GM18520 (cell line): ENCODE measurements around the gene PC.
"Not testable (repeated sequence)": the region's sequence is repeated elsewhere in the genome, so short reads cannot be mapped to it uniquely, and the experiment has no call there.

Source experiments
- ATAC-seq: cut with Tn5 transposase; IDR thresholded peaks from one replicate; pipeline ENCODE4 v1.9.1; 2021; ENCODE audit not compliant: unreplicated experiment

The PC gene

GRCh38 chr11:66845143-66845875 lies 112.9 kb downstream of the PC start:
- ATAC-seq, result no peak

GRCh38 chr11:66844496-66845142 lies 113.6 kb downstream of the PC start:
- ATAC-seq, result no peak

DNA sequence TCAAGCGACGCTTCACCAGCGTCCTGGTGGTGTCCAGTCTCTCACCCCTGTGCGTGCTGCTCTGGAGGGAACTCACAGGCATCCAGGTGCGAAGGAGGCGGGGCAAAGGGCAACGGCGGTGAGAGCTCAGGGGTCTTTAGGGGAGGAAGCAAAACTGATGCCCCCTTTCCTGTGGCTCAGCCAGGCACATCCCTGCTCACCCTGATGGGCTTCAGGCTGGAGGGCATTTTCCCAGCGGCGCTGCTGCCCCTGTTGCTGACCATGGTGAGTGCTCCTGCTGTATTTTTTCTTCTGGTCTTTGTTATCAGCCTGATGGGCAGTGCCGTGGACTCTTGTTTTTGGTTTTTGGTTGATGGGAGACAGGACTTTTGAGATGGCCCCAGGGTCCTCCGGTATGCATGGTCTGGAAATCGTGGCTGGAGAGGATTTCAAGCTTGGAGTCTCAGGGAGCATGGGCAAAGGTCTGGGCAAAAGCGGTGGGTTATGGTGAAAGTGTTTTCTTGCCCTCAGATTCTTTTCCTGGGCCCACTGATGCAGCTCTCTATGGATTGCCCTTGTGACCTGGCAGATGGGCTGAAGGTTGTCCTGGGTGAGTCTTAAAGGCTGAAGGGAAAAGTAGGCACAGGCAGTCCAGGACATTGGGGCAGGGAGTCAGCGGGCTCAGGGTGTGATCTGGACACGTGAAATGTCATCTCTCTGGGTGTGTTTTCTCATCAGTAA lies 114.2 kb downstream of the PC start:
- no peak for ATAC-seq

DNA sequence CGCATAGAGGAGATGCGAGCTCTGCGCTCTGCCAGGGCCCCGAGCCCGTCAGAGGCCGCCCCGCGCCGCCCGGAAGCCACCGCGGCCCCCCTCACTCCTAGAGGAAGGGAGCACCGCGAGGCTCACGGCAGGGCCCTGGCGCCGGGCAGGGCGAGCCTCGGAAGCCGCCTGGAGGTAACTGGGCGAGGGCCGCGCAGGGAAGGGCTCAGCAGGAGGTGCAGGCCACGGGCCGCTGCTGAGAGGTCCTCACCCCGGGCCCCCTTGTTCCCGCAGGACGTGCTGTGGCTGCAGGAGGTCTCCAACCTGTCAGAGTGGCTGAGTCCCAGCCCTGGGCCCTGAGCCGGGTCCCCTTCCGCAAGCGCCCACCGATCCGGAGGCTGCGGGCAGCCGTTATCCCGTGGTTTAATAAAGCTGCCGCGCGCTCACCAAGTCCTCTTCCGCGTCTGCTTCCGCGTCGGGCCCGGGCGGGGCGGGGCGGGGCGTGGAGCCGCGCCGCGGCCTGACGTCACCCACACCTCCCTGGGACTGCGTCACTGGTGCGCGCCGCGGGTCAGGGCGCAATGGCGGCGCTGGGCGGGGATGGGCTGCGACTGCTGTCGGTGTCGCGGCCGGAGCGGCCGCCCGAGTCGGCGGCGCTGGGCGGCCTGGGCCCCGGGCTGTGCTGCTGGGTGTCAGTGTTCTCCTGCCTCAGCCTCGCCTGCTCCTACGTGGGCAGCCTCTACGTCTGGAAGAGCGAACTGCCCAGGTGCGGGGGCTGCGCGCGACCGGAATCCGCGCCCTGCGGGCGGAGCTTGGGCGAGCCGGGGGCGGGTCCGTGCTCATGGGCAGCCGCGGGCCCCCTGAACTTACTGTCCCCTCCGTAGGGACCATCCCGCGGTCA lies 115.0 kb downstream of the PC start, which contains the start of gene RCE1:
TSS of gene RCE1 (plus strand) at position 546 of the 880 bp plus-strand sequence. CDS start at position 561, 15 bp downstream.
- ATAC-seq, result peak; percentile 89

- no peak for ATAC-seq
Observed at GRCh38 chr11:66842501-66842895, 115.7 kb downstream of the PC start.

DNA sequence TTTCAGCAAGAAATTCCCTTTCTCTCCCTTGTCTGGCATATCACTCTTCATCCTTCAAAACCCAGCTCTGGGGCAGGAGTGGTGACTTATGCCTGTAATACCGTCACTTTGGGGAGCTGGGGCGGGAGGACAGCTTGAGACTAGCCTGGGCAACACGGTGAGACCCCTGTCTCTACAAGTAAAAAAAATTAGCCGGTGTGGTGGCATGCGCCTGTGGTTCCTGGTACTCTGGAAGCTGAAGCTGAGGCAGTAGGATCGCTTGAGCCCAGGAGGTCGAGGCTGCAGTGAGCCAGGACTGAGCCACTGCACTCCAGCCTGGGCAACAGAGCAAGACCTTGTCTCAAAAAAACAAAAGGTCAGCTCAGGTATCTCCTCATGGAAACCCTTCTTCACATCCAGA lies 116.3 kb downstream of the PC start:
- ATAC-seq, result no peak

DNA sequence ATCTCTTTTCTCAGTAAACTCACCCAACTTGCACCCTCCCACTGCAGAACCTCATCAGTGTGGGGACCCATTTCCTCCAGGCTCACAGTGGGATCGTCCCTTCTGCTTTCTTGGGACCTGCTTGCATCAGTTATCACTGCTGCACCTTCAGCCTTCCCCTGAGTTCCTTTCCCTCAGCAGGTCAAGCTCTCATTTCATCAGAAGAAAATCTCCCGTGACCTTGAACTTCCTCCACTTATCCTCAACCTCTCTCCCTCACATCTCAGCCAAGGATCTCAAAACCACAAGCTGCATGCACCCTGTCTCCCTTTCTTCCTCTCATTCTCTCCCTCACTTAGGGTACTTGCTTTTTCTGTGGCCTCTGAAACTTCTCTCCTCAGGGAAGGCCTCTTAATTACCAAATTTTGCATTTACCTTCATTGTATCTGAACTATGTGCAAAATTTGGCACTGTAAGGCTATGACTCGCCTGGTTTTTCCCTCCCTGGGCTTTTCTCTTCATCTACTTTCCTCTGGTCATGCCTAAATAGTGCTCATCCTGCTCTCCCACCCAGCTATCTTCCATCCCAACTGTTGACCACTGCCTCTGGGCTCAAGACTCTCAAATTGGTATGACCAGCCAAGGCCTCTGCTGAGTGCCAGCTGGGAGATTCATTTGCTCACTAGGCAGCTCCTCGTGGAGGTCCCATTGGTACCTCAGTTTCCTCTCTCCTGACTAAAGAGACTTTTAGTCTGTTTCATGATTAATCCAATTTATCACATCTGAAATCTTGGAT lies 117.7 kb downstream of the PC start:
- ATAC-seq, result no peak

GRCh38 chr11:66835768-66836405 lies 122.3 kb downstream of the PC start:
- no peak for ATAC-seq

- ATAC-seq, result no peak
Observed at GRCh38 chr11:66834943-66835342, 123.2 kb downstream of the PC start.

GRCh38 chr11:66834539-66834845 lies 123.7 kb downstream of the PC start:
- ATAC-seq, result no peak

GRCh38 chr11:66824573-66824972 lies 133.6 kb downstream of the PC start:
- ATAC-seq, result not testable (repeated sequence)

- ATAC-seq, result no peak
Observed at GRCh38 chr11:66823700-66824099, 134.5 kb downstream of the PC start.

DNA sequence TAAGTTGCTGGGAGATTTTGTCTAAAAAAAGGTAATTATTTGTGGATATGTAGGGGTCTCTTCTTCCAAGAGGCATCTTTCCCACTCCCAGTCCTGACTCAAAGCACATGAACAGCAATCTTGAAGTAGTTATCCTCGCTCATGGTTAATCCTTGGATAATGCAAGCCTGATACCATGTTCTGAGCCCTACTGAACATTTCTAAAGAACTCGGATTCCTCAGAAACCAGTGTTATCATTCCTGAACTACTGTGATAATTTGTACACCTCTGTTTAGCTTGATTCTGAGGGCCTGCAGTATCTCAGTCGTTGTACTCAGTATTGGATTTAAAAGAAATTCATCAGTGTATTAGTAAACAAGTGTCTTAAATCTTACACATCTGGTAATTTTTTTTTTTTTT lies 137.3 kb downstream of the PC start:
- ATAC-seq, result no peak

- no peak for ATAC-seq
Observed at GRCh38 chr11:66820381-66820780, 137.8 kb downstream of the PC start.

- no peak for ATAC-seq
Observed at GRCh38 chr11:66818231-66818955, 139.8 kb downstream of the PC start.

DNA sequence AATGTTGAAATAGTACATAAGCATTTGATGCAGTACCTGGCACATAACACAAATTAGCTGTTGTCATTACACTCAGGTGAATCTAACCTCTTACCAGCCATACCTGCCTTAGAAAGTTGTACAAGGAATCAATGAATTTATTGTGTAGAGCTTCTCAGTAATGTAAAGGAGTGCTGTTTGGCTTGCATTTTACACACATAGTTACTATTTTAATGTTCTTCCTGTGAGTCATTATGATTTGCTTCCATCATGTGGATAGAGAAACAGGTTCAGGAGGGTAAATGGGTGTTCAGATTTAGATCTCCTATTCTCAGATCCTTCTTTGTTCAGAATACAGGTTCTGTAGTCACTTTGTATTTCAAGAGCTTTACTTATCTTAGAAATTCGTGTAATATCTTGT lies 142.5 kb downstream of the PC start:
- ATAC-seq, result no peak

DNA sequence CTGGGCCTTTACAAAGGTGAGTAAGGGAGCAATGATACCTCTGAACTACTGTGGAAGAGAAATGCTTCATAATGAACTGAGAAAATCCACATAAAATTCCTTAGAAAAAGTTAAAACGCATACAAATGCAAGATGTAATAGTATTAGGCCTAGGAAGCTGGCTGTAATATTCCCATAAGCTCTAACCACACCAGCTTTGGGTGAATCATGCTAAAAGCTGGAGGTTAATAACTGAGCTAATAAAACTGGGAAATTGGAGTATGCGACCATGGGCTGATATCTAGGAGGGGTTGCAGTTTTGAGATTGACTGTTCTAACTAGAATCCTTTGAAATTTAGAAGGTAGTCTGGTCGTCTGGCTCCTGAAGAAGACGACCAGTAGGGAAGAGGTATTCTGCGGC lies 143.5 kb downstream of the PC start:
- no peak for ATAC-seq

DNA sequence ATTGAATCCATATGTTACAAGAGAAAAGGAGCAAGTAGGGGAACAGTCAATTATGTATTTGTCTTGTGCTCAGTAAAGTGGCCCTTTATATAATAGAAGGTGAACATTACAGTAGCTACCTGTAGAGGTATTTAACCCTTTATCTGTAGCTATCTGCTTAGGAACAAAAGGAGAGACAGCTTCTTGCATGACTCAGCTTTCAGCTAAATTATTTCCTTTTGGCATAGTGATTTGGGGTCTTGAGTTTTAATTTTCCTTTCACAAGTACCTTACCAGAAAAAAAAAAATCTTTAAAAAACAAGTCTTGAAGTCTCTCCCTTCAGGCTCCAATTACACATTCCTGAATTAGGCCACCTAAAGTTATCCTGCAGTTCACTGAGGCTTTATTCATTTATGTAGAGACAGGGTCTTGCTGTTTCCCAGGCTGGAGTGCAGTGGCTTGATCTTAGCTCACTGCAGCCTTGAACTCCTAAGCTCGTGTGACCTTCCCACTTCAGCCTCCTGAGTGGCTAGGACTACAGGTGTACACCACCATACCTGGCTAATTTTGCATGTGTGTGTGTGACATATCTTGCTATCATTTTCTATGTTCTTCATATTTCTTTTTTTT lies 147.5 kb downstream of the PC start:
- no peak for ATAC-seq

DNA sequence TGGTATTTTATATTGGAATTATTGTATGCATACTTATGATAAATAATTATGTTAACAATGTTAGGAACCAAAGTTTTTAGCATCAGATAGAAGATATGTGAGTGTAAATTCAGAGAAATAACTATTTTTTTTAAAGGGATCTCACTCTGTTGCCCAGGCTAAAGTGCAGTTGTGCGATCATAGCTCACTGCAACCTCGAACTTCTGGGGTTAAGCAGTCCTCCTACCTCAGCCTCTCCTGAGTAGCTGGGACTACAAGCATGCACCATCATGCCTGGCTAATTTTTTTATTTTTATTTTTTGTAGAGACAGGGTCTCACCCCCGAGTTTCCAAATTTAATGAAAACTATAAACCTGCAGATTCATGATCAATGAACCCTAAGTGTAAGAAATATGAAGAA lies 148.6 kb downstream of the PC start:
- no peak for ATAC-seq
